ENCODE results near the gene LTB4R2. TPM values are rescaled to one million over a fixed set of nuclear protein-coding genes. Genes with fewer than 3 reads are reported as not detected.
A peak's percentile ranks its signal among the peaks of the same experiment; 100 is the strongest.
"Not testable (repeated sequence)": the region's sequence is repeated elsewhere in the genome, so short reads cannot be mapped to it uniquely, and the experiment has no call there.

Gene LTB4R2
- polyA plus RNA-seq, 1 experiment, result 0.91 TPM

DNA sequence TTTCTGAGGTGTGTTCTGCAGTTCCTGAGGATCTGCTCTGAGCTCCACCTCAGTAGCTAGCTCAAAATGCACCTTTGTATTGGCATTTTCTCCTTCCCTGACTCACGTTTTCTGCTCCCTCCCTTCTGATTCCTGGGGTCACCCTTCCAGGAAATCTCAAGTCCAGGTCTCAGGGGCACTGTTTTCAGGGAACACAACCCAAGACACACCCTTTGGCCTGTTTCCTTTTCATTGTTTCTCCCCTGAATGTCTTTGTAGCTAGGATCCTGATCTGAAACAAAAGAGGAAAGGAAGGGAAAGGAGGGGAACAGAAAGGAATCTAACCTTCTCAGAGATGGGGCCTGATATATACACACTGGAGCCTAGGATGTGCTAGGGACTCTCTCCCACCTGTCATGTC lies 37.2 kb downstream of the LTB4R2 start:
- Histone ChIP-seq H3K4me3 (ENCODE audit: low read depth, low read length) (no peak overlapping the region), H3K9me3 (ENCODE audit: control insufficient read depth, insufficient read depth, low read length) (no peaks in the 10 kb centered on the region), H3K27me3 (ENCODE audit: control insufficient read depth, insufficient read depth, low read length) (peaks cover 48% of the 10 kb centered on the region), H3K27ac (ENCODE audit: low read depth, low read length) (no peak overlapping the region)
- no peak for DNase-seq (ENCODE audit: low read depth, low spot score)
- CTCF ChIA-PET, result interaction anchor here (0.6 to 5.7 kb wide), 7 partner anchors 13 to 150 kb away, joined by 6 to 74 read pairs (median 8); partner anchors contain the start of gene ADCY4
- TF ChIP-seq CTCF (IDR thresholded peaks at IDR 0.05; ENCODE audit: low read depth, low read length), result no peak
- POLR2A ChIA-PET, result interaction anchor here (1.2 kb wide), 1 partner anchor 14 kb away, joined by 3 read pairs; no protein-coding TSS in a partner anchor

DNA sequence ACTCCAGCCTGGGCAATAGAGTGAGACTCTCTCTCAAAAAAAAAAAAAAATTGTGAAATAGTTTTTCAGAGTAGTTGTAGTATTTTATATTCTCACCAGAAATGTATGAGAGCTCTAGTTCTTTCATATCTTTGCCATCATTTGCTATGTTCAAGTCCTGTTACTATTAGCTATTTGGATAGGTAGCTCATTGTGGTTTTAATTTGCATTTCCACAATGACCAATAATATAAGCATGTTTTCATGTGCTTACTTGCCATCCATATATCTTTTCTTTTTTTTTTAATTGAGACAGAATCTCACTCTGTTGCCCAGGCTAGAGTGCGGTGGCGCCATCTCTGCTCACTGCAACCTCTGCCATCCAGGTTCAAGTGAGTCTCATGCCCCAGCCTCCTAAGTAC lies 38.2 kb downstream of the LTB4R2 start:
- Histone ChIP-seq H3K9me3 (ENCODE audit: control insufficient read depth, insufficient read depth, low read length) (no peaks in the 10 kb centered on the region), H3K27ac (ENCODE audit: low read depth, low read length) (no peak overlapping the region), H3K4me3 (ENCODE audit: low read depth, low read length) (no peak overlapping the region), H3K27me3 (ENCODE audit: control insufficient read depth, insufficient read depth, low read length) (peaks cover 49% of the 10 kb centered on the region)
- POLR2A ChIA-PET, result no interaction called here
- TF ChIP-seq CTCF (IDR thresholded peaks at IDR 0.05; ENCODE audit: low read depth, low read length), result no peak
- CTCF ChIA-PET, result interaction anchor here (0.7 to 5.7 kb wide), 5 partner anchors 11 to 89 kb away, joined by 3 to 74 read pairs (median 10); partner anchors contain the start of gene ADCY4
- DNase-seq (ENCODE audit: low read depth, low spot score), result no peak

DNA sequence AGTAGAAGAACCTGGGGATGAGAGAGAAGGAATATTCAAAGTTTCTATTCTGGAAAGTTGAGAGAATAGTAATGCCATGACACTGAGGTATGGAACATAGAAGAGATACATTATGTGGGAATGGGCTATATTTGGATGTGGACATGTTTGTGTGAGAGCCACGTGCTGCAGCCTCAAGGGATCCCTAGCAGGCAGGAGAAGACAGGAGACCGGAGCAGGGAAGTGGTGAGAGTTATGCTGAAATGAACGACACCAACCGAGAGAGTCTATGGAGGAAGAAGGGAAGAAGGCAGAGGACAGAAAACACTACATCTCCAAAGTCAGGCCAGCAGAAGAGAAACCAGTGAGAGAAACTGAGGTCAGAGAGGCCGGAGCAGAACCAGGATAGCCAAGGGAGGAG lies 39.8 kb downstream of the LTB4R2 start:
- Histone ChIP-seq H3K27ac (ENCODE audit: low read depth, low read length) (no peak overlapping the region), H3K27me3 (ENCODE audit: control insufficient read depth, insufficient read depth, low read length) (peaks cover 46% of the 10 kb centered on the region), H3K4me3 (ENCODE audit: low read depth, low read length) (no peak overlapping the region), H3K9me3 (ENCODE audit: control insufficient read depth, insufficient read depth, low read length) (no peaks in the 10 kb centered on the region)
- no peak for DNase-seq (ENCODE audit: low read depth, low spot score)
- ChIA-PET CTCF (interaction anchor here (0.7 to 0.9 kb wide), 3 partner anchors 16 to 82 kb away, joined by 4 to 6 read pairs (median 5); no protein-coding TSS in a partner anchor), POLR2A (no interaction called here)
- no peak for TF ChIP-seq CTCF (IDR thresholded peaks at IDR 0.05; ENCODE audit: low read depth, low read length)

GRCh38 chr14:24351517-24351916 lies 41.6 kb downstream of the LTB4R2 start:
- CTCF ChIA-PET, result interaction anchor here (0.7 to 4.5 kb wide), 7 partner anchors 11 to 91 kb away, joined by 3 to 35 read pairs (median 7); partner anchors contain the start of genes ADCY4, CIDEB, RIPK3 and SDR39U1
- Histone ChIP-seq H3K27me3 (ENCODE audit: control insufficient read depth, insufficient read depth, low read length) (peaks cover 32% of the 10 kb centered on the region), H3K9me3 (ENCODE audit: control insufficient read depth, insufficient read depth, low read length) (peaks cover 3% of the 10 kb centered on the region; the same call in 1 of the 2 replicates), H3K27ac (ENCODE audit: low read depth, low read length) (no peak overlapping the region), H3K4me3 (ENCODE audit: low read depth, low read length) (no peak overlapping the region)
- no peak for DNase-seq (ENCODE audit: low read depth, low spot score)
- POLR2A ChIA-PET, result no interaction called here
- TF ChIP-seq CTCF (IDR thresholded peaks at IDR 0.05; ENCODE audit: low read depth, low read length), result no peak; the same call in 1 of the 2 replicates

- ChIA-PET POLR2A (no interaction called here), CTCF (interaction anchor here (1.0 to 4.5 kb wide), 3 partner anchors 12 to 78 kb away, joined by 3 to 35 read pairs (median 8); partner anchors contain the start of gene ADCY4)
- DNase-seq (ENCODE audit: low read depth, low spot score), result no peak
- H3K4me3 ChIP-seq (ENCODE audit: low read depth, low read length), result no peak overlapping the region
- H3K9me3 ChIP-seq (ENCODE audit: control insufficient read depth, insufficient read depth, low read length), result peaks cover 3% of the 10 kb centered on the region; the same call in 1 of the 2 replicates
- H3K27me3 ChIP-seq (ENCODE audit: control insufficient read depth, insufficient read depth, low read length), result peaks cover 16% of the 10 kb centered on the region
- TF ChIP-seq CTCF (IDR thresholded peaks at IDR 0.05; ENCODE audit: low read depth, low read length), result no peak
- H3K27ac ChIP-seq (ENCODE audit: low read depth, low read length), result no peak overlapping the region
These were observed 43.9 kb downstream of the LTB4R2 start for GRCh38 chr14:24353559-24354481.

GRCh38 chr14:24354482-24354825 lies 44.5 kb downstream of the LTB4R2 start:
- Histone ChIP-seq H3K27me3 (ENCODE audit: control insufficient read depth, insufficient read depth, low read length) (peaks cover 14% of the 10 kb centered on the region), H3K27ac (ENCODE audit: low read depth, low read length) (peak overlapping the region; percentile 42)
- CTCF ChIA-PET, result interaction anchor here (1.0 to 4.5 kb wide), 3 partner anchors 11 to 77 kb away, joined by 3 to 35 read pairs (median 8); partner anchors contain the start of gene ADCY4
- POLR2A ChIA-PET, result interaction anchor here (0.6 to 0.7 kb wide), 2 partner anchors 23 to 25 kb away, joined by 3 to 4 read pairs; no protein-coding TSS in a partner anchor
- not testable (repeated sequence) for DNase-seq (ENCODE audit: low read depth, low spot score); H3K4me3 ChIP-seq (ENCODE audit: low read depth, low read length); H3K9me3 ChIP-seq (ENCODE audit: control insufficient read depth, insufficient read depth, low read length)
